ENCODE measurements around the gene NCEH1. TPM values are rescaled to one million over a fixed set of nuclear protein-coding genes. Genes with fewer than 3 reads are reported as not detected.

NCEH1 gene
- total and polyA plus RNA-seq, 9 of the 15 experiments (the other 6 are each of a cell fraction or from before 2014, with no cell fraction given) = 1.3 to 5.0 (median 2.8) TPM

DNA sequence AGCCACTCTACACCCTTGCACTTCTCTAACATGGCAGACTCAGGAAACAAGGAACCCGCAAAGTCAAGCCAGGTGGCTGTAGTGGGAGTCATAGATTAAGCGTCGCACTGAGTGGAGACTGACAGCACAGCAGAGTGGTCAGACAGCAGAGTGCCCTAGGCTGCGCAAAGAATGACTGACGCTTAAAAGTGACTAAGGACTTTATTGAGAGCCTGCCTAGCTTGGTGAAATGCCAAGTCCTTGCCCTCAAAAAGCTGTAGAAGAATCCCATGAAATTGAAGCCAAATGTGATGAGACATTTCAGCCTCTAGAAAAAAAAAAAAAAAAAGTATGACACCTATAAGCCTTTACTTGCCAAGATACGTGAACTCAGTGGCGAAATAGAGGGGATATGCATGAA is 30.2 kb downstream of the NCEH1 start (continued):
- TF ChIP-seq ZBTB9 (CRISPR knock-in tag; IDR thresholded peaks at IDR 0.05) (no peak), ETV5 (CRISPR knock-in tag; IDR thresholded peaks at IDR 0.05; ENCODE audit: low read depth) (no peak), MYC (IDR thresholded peaks at IDR 0.05; ENCODE audit: low read depth, low read length) (no peak), MYC (CRISPR knock-in tag; IDR thresholded peaks at IDR 0.05; ENCODE audit: borderline replicate concordance, low read depth) (no peak), RBM17 (IDR thresholded peaks at IDR 0.05; ENCODE audit: borderline replicate concordance, low read depth, low read length) (no peak), MBD2 (IDR thresholded peaks at IDR 0.05; ENCODE audit: borderline replicate concordance, low read depth) (no peak), POLR3G (IDR thresholded peaks at IDR 0.05; ENCODE audit: extremely low read depth, insufficient read length, insufficient replicate concordance) (no peak), SMARCA4 (IDR thresholded peaks at IDR 0.05) (no peak), ZNF77 (CRISPR knock-in tag; IDR thresholded peaks at IDR 0.05) (no peak), KAT2B (IDR thresholded peaks at IDR 0.05; ENCODE audit: low read depth, low read length) (no peak), PRPF4 (IDR thresholded peaks at IDR 0.05; ENCODE audit: insufficient read depth, low read depth, low read length, poor library complexity, severe bottlenecking) (no peak), EP300 (IDR thresholded peaks at IDR 0.05; ENCODE audit: low read length) (no peak), NFXL1 (CRISPR knock-in tag; IDR thresholded peaks at IDR 0.05) (no peak), ZNF253 (CRISPR knock-in tag; conservative IDR thresholded peaks at IDR 0.05) (no peak), IFI16 (CRISPR knock-in tag; IDR thresholded peaks at IDR 0.05) (no peak), PTTG1 (tag; IDR thresholded peaks at IDR 0.05; ENCODE audit: low read depth) (no peak), FOXJ3 (CRISPR knock-in tag; IDR thresholded peaks at IDR 0.05) (no peak), ZNF41 (CRISPR knock-in tag; conservative IDR thresholded peaks at IDR 0.05) (no peak), ILK (tag; IDR thresholded peaks at IDR 0.05; ENCODE audit: borderline replicate concordance, low read depth) (no peak), L3MBTL2 (IDR thresholded peaks at IDR 0.05) (no peak), KDM4B (IDR thresholded peaks at IDR 0.05; ENCODE audit: borderline replicate concordance in 2 of 2, low read depth in 1 of 2) (no peak), ZNF436 (CRISPR knock-in tag; IDR thresholded peaks at IDR 0.05) (no peak), ZNF668 (CRISPR knock-in tag; IDR thresholded peaks at IDR 0.05) (no peak), KDM5B (IDR thresholded peaks at IDR 0.05; ENCODE audit: insufficient replicate concordance, low read depth, low read length) (no peak), NEUROD1 (IDR thresholded peaks at IDR 0.05; ENCODE audit: borderline replicate concordance, low read depth, low read length, partially characterized antibody) (no peak)
- TF ChIP-seq, protein P1, sequence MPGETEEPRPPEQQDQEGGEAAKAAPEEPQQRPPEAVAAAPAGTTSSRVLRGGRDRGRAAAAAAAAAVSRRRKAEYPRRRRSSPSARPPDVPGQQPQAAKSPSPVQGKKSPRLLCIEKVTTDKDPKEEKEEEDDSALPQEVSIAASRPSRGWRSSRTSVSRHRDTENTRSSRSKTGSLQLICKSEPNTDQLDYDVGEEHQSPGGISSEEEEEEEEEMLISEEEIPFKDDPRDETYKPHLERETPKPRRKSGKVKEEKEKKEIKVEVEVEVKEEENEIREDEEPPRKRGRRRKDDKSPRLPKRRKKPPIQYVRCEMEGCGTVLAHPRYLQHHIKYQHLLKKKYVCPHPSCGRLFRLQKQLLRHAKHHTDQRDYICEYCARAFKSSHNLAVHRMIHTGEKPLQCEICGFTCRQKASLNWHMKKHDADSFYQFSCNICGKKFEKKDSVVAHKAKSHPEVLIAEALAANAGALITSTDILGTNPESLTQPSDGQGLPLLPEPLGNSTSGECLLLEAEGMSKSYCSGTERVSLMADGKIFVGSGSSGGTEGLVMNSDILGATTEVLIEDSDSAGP (CRISPR knock-in tag; IDR thresholded peaks at IDR 0.05) = no peak
- TF ChIP-seq, protein P2, sequence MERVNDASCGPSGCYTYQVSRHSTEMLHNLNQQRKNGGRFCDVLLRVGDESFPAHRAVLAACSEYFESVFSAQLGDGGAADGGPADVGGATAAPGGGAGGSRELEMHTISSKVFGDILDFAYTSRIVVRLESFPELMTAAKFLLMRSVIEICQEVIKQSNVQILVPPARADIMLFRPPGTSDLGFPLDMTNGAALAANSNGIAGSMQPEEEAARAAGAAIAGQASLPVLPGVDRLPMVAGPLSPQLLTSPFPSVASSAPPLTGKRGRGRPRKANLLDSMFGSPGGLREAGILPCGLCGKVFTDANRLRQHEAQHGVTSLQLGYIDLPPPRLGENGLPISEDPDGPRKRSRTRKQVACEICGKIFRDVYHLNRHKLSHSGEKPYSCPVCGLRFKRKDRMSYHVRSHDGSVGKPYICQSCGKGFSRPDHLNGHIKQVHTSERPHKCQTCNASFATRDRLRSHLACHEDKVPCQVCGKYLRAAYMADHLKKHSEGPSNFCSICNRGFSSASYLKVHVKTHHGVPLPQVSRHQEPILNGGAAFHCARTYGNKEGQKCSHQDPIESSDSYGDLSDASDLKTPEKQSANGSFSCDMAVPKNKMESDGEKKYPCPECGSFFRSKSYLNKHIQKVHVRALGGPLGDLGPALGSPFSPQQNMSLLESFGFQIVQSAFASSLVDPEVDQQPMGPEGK (CRISPR knock-in tag; IDR thresholded peaks at IDR 0.05; ENCODE audit: borderline replicate concordance) = no peak
